Panc1 (cell line): ENCODE measurements around the gene NAB2. TPM values are rescaled to one million over a fixed set of nuclear protein-coding genes. Genes with fewer than 3 reads are reported as not detected.

Experiments used
- ATAC-seq: fragments of 200-7000 bp; cut with Tn5 transposase; 2 replicates; pipeline ENCODE4 v1.9.1; 2020; ENCODE audit warnings: mild to moderate bottlenecking, moderate library complexity
- BruUV-seq: library from RNA; stranded (reverse); fragments of 400-500 nt; replicated peaks from 2 replicates; lab custom pipeline; 2021; lab: Mats Ljungman, UMichigan
- CTCF ChIA-PET: fragments of 300-600 bp; sonication (Branson Sonifier 250); formaldehyde crosslinking; loops from one replicate; lab custom pipeline; 2022; ENCODE audit warnings: antibody characterized with exemption; lab: Charles Lee
- POLR2A ChIA-PET: fragments of 300-600 bp; sonication (Branson Sonifier 250); formaldehyde crosslinking; loops from one replicate; lab custom pipeline; 2022; ENCODE audit warnings: antibody characterized with exemption; lab: Charles Lee
- DNase-seq: peaks from one replicate; pipeline ENCODE4 v3.0.0-alpha.2; 2010; ENCODE audit warnings: low read depth, low spot score
- H3K27ac ChIP-seq: 2 replicates; pipeline ENCODE4 v1.5.1; 2011; ENCODE audit warnings: mild to moderate bottlenecking, low read length, inconsistent platforms
- H3K27me3 ChIP-seq: fragments of 200-500 bp; sonication (Bioruptor generic); 2 replicates; pipeline ENCODE4 v1.6.0; 2014; ENCODE audit warnings: low read length, inconsistent platforms; ENCODE audit not compliant: control insufficient read depth, insufficient read depth
- H3K36me3 ChIP-seq: fragments of 200-500 bp; sonication (Bioruptor generic); 2 replicates; pipeline ENCODE4 v1.5.1; 2014; ENCODE audit warnings: inconsistent platforms, mild to moderate bottlenecking, low read length, moderate library complexity; ENCODE audit not compliant: control insufficient read depth, insufficient read depth
- H3K4me1 ChIP-seq: 2 replicates; pipeline ENCODE4 v1.5.1; 2011; ENCODE audit warnings: inconsistent platforms, mild to moderate bottlenecking, low read length, moderate library complexity; ENCODE audit not compliant: control insufficient read depth, insufficient read depth
- H3K4me3 ChIP-seq, 2 experiments: 2 replicates each; pipeline ENCODE4 v1.5.1; 2011 to 2012; ENCODE audit warnings: low read depth in 2 of 2, low read length in 2 of 2, mild to moderate bottlenecking in 2 of 2, inconsistent platforms in 1 of 2, moderate library complexity in 1 of 2
- H3K9me3 ChIP-seq: fragments of 200-500 bp; sonication (Bioruptor generic); 2 replicates; pipeline ENCODE4 v1.5.1; 2014; ENCODE audit warnings: low read depth, mild to moderate bottlenecking, inconsistent platforms, low read length, moderate library complexity; ENCODE audit not compliant: control insufficient read depth, insufficient read depth
- POLR2AphosphoS5 ChIP-seq: IDR thresholded peaks from 2 replicates; pipeline ENCODE4 v1.6.1; 2012; ENCODE audit warnings: mild to moderate bottlenecking, low read depth, low read length, moderate library complexity
- SIN3A ChIP-seq: IDR thresholded peaks from 2 replicates; pipeline ENCODE4 v1.6.1; 2012; ENCODE audit warnings: low read depth, mild to moderate bottlenecking, low read length, moderate library complexity, borderline replicate concordance; ENCODE audit not compliant: insufficient read depth
- TCF7L2 ChIP-seq: IDR thresholded peaks from 2 replicates; pipeline ENCODE4 v1.6.1; 2011; ENCODE audit warnings: mild to moderate bottlenecking, low read depth, low read length, inconsistent platforms
- in situ Hi-C: cut with HindIII; loops from 2 replicates; pipeline ENCODE4 v1.10.0; 2016; ENCODE audit warnings: low sequenced_read_pairs, low pct_unique_long_range_greater_than_20kb
- intact Hi-C: fragments of 100-400 bp; cut with micrococcal nuclease; formaldehyde crosslinking; loops from one replicate; pipeline ENCODE4 v1.10.0; 2022; ENCODE audit not compliant: unreplicated experiment
- total RNA-seq: library from RNA; stranded (reverse); gene quantifications from one replicate; pipeline ENCODE4 v1.2.1, GENCODE V29; 2021; ENCODE audit not compliant: unreplicated experiment
- TF ChIP-seq, protein P1 (sequence below), 2 experiments: IDR thresholded peaks; 2 replicates each; pipeline ENCODE4 v1.6.1; 2011 to 2012; ENCODE audit warnings: low read depth in 2 of 2, control low read depth in 1 of 2, low read length in 1 of 2, mild to moderate bottlenecking in 1 of 2, moderate library complexity in 1 of 2; ENCODE audit not compliant: insufficient read depth in 1 of 2
- TF ChIP-seq, protein P2 (sequence below): fragments of 450-650 bp; IDR thresholded peaks from 2 replicates; pipeline ENCODE4 v1.5.1; 2017; ENCODE audit warnings: mild to moderate bottlenecking

The NAB2 gene
- total RNA-seq, 1 experiment from 2014 or later = 13.9 TPM

DNA sequence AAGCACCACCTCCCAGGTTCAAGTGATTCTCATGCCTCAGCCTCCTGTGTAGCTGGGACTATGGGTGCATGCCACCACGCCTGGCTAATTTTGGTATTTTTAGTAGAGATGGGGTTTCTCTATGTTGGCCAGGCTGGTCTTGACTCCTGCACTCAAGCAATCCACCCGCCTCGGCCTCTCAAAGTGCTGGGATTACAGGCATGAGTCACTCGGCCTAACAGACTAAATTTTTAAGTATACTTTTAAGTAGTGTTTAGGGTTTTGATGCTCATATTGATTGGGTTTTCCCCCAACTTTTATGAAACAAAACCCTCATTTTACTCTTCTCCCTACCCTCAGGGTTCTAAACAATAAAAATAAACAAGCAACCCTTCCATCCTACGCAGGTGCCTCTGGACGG lies 44.4 kb upstream of the NAB2 start:
- DNase-seq = no peak
- H3K27me3 ChIP-seq = peaks cover 25% of the 10 kb centered on the region
- ChIA-PET POLR2A (no interaction called here), CTCF (no interaction called here)
- no peak overlapping the region for H3K4me3 ChIP-seq
- BruUV-seq = no TSS peak
- intact Hi-C loops = no loop called here
- TF ChIP-seq SIN3A = no peak
- TF ChIP-seq, protein P1, sequence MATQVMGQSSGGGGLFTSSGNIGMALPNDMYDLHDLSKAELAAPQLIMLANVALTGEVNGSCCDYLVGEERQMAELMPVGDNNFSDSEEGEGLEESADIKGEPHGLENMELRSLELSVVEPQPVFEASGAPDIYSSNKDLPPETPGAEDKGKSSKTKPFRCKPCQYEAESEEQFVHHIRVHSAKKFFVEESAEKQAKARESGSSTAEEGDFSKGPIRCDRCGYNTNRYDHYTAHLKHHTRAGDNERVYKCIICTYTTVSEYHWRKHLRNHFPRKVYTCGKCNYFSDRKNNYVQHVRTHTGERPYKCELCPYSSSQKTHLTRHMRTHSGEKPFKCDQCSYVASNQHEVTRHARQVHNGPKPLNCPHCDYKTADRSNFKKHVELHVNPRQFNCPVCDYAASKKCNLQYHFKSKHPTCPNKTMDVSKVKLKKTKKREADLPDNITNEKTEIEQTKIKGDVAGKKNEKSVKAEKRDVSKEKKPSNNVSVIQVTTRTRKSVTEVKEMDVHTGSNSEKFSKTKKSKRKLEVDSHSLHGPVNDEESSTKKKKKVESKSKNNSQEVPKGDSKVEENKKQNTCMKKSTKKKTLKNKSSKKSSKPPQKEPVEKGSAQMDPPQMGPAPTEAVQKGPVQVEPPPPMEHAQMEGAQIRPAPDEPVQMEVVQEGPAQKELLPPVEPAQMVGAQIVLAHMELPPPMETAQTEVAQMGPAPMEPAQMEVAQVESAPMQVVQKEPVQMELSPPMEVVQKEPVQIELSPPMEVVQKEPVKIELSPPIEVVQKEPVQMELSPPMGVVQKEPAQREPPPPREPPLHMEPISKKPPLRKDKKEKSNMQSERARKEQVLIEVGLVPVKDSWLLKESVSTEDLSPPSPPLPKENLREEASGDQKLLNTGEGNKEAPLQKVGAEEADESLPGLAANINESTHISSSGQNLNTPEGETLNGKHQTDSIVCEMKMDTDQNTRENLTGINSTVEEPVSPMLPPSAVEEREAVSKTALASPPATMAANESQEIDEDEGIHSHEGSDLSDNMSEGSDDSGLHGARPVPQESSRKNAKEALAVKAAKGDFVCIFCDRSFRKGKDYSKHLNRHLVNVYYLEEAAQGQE (IDR thresholded peaks at IDR 0.05; ENCODE audit: insufficient read depth in 1 of 2, low read depth in 2 of 2, low read length in 1 of 2) = no peak
- no peak for TF ChIP-seq TCF7L2
- TF ChIP-seq, protein P2, sequence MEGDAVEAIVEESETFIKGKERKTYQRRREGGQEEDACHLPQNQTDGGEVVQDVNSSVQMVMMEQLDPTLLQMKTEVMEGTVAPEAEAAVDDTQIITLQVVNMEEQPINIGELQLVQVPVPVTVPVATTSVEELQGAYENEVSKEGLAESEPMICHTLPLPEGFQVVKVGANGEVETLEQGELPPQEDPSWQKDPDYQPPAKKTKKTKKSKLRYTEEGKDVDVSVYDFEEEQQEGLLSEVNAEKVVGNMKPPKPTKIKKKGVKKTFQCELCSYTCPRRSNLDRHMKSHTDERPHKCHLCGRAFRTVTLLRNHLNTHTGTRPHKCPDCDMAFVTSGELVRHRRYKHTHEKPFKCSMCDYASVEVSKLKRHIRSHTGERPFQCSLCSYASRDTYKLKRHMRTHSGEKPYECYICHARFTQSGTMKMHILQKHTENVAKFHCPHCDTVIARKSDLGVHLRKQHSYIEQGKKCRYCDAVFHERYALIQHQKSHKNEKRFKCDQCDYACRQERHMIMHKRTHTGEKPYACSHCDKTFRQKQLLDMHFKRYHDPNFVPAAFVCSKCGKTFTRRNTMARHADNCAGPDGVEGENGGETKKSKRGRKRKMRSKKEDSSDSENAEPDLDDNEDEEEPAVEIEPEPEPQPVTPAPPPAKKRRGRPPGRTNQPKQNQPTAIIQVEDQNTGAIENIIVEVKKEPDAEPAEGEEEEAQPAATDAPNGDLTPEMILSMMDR = no peak
- TF ChIP-seq POLR2AphosphoS5 = no peak
- H3K4me1 ChIP-seq = no peaks in the 10 kb centered on the region
- H3K9me3 ChIP-seq = no peaks in the 10 kb centered on the region
- no peak overlapping the region for H3K27ac ChIP-seq
- in situ Hi-C loops = no loop called here
- H3K36me3 ChIP-seq = no peaks in the 10 kb centered on the region
- ATAC-seq = no peak

GRCh38 chr12:57044889-57045288 lies 44.0 kb upstream of the NAB2 start:
- POLR2A ChIA-PET = no interaction called here
- DNase-seq (no peak), ATAC-seq (no peak)
- Histone ChIP-seq H3K27ac (no peak overlapping the region), H3K27me3 (peaks cover 25% of the 10 kb centered on the region), H3K4me1 (no peaks in the 10 kb centered on the region), H3K36me3 (no peaks in the 10 kb centered on the region), H3K4me3 (no peak overlapping the region), H3K9me3 (no peaks in the 10 kb centered on the region)
- intact Hi-C loops (no loop called here), in situ Hi-C loops (no loop called here)
- TF ChIP-seq, protein P1 (IDR thresholded peaks at IDR 0.05; ENCODE audit: insufficient read depth in 1 of 2, low read depth in 2 of 2, low read length in 1 of 2) = no peak
- TF ChIP-seq POLR2AphosphoS5 = no peak
- TF ChIP-seq, protein P2 = no peak
- no peak for TF ChIP-seq TCF7L2
- TF ChIP-seq SIN3A = no peak
- CTCF ChIA-PET = no interaction called here
- BruUV-seq = no TSS peak
